HG03066 (cell line): ENCODE data around the gene MSI2.

Experiments used
- ATAC-seq: cut with Tn5 transposase; IDR thresholded peaks from one replicate; pipeline ENCODE4 v1.9.1; 2021; ENCODE audit warnings: low read depth; ENCODE audit not compliant: unreplicated experiment

The MSI2 gene

GRCh38 chr17:57531648-57532504 lies 275.6 kb downstream of the MSI2 start:
- ATAC-seq = no peak

GRCh38 chr17:57532556-57532955 lies 276.2 kb downstream of the MSI2 start:
- no peak for ATAC-seq

- no peak for ATAC-seq
These were observed 276.6 kb downstream of the MSI2 start for GRCh38 chr17:57532966-57533365.

GRCh38 chr17:57533684-57534305 lies 277.5 kb downstream of the MSI2 start:
- ATAC-seq = no peak

- no peak for ATAC-seq
These were observed 278.5 kb downstream of the MSI2 start for GRCh38 chr17:57534863-57535248.

- no peak for ATAC-seq
These were observed 279.1 kb downstream of the MSI2 start for GRCh38 chr17:57535249-57535966.

- no peak for ATAC-seq
These were observed 280.0 kb downstream of the MSI2 start for GRCh38 chr17:57536289-57536688.

- ATAC-seq = no peak
These were observed 280.6 kb downstream of the MSI2 start for GRCh38 chr17:57536789-57537523.

GRCh38 chr17:57537524-57538410 lies 281.4 kb downstream of the MSI2 start:
- no peak for ATAC-seq

- ATAC-seq = no peak
These were observed 282.6 kb downstream of the MSI2 start for GRCh38 chr17:57538736-57539456.

GRCh38 chr17:57539529-57540301 lies 283.4 kb downstream of the MSI2 start:
- ATAC-seq = no peak

- ATAC-seq = no peak
These were observed 284.3 kb downstream of the MSI2 start for GRCh38 chr17:57540596-57540995.

GRCh38 chr17:57541049-57541448 lies 284.7 kb downstream of the MSI2 start:
- ATAC-seq = no peak

GRCh38 chr17:57541472-57542394 lies 285.4 kb downstream of the MSI2 start:
- no peak for ATAC-seq

- no peak for ATAC-seq
These were observed 286.2 kb downstream of the MSI2 start for GRCh38 chr17:57542510-57542909.

- no peak for ATAC-seq
These were observed 286.9 kb downstream of the MSI2 start for GRCh38 chr17:57543230-57543629.

- no peak for ATAC-seq
These were observed 288.1 kb downstream of the MSI2 start for GRCh38 chr17:57544401-57544800.
